ENCODE measurements around the gene MGMT.

- TF ChIP-seq, protein P1, sequence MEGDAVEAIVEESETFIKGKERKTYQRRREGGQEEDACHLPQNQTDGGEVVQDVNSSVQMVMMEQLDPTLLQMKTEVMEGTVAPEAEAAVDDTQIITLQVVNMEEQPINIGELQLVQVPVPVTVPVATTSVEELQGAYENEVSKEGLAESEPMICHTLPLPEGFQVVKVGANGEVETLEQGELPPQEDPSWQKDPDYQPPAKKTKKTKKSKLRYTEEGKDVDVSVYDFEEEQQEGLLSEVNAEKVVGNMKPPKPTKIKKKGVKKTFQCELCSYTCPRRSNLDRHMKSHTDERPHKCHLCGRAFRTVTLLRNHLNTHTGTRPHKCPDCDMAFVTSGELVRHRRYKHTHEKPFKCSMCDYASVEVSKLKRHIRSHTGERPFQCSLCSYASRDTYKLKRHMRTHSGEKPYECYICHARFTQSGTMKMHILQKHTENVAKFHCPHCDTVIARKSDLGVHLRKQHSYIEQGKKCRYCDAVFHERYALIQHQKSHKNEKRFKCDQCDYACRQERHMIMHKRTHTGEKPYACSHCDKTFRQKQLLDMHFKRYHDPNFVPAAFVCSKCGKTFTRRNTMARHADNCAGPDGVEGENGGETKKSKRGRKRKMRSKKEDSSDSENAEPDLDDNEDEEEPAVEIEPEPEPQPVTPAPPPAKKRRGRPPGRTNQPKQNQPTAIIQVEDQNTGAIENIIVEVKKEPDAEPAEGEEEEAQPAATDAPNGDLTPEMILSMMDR (IDR thresholded peaks at IDR 0.05; ENCODE audit: low read length): no peak
- TF ChIP-seq EZH2 (optimal IDR thresholded peaks at IDR 0.05; ENCODE audit: low read depth, low read length): no peak
Measured at GRCh38 chr10:129621062-129621461, 154.0 kb downstream of the MGMT start.
